Neutrophil (primary cell): ENCODE results near the gene QRICH1.

Experiments used
- H3K27ac ChIP-seq: fragments of 200-600 bp; sonication (generic); 2 replicates; pipeline ENCODE4 v1.5.1; 2016; ENCODE audit warnings: mild to moderate bottlenecking, moderate library complexity
- H3K27me3 ChIP-seq: fragments of 200-600 bp; sonication (generic); 2 replicates; pipeline ENCODE4 v1.6.0; 2016; ENCODE audit warnings: mild to moderate bottlenecking
- H3K36me3 ChIP-seq: fragments of 200-600 bp; sonication (generic); 2 replicates; pipeline ENCODE4 v1.5.1; 2017
- H3K4me1 ChIP-seq, 2 experiments: fragments of 200-600 bp in 1 of 2; sonication (generic) in 1 of 2; 1 replicate in 1 of 2; 2 replicates in 1 of 2; pipeline versions ENCODE4 v1.5.1 to v1.6.1; 2013 to 2016; ENCODE audit warnings: low read depth in 1 of 2, low read length in 1 of 2, mild to moderate bottlenecking in 1 of 2, moderate library complexity in 1 of 2; ENCODE audit not compliant: control insufficient read depth in 1 of 2, insufficient read depth in 1 of 2
- H3K4me3 ChIP-seq, 2 experiments: fragments of 200-600 bp in 1 of 2; sonication (generic) in 1 of 2; 1 replicate in 1 of 2; 2 replicates in 1 of 2; pipeline ENCODE4 v1.5.1; 2013 to 2016; ENCODE audit warnings: low read depth in 1 of 2, low read length in 1 of 2, mild to moderate bottlenecking in 1 of 2, moderate library complexity in 1 of 2
- H3K9me3 ChIP-seq: fragments of 200-600 bp; sonication (generic); 2 replicates; pipeline ENCODE4 v1.5.1; 2016
- CTCF ChIP-seq: fragments of 200-600 bp; sonication (generic); IDR thresholded peaks from 2 replicates; pipeline ENCODE4 v1.5.1; 2016; ENCODE audit warnings: antibody characterized with exemption

Gene QRICH1

DNA sequence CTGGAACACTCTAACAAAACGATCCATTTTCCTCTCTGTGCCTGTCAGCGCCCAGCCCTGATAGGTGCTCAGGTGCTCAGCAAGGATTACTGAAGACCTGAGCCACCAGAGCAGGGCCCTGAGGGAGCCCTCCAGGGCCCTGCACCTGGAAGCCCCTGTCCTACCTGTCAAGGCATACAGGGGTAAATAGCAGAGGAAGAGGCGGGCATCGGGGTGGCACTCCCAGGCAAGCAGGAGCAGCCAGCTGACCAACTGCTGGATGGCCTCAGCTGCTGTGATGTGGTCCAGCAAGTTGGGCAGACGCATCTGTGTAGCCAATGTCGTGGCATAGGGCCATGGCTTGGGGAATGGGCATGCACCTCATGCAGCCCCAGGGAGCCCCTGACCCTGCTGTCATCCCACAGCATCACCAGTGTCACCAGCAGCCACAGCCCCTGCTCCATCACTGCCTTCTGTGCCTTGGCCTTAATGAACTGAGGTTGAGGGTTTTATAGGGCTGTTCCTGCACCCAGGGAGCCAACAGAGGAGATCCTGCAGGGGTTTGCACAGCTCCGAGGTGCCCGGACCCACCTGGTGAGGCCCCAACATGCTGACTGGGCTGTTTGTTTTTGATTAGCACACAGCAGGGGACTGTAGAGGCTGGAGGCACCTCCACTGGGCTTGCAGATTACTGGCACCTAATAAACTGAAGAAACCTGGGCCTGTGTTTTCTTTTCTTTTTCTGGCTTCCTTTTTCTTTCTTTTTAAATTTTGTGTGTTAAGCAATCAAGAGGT is 94.6 kb downstream of the QRICH1 start:
- TF ChIP-seq CTCF: no peak
- Histone ChIP-seq H3K27ac (no peak overlapping the region), H3K4me1 (no peaks in the 10 kb centered on the region), H3K9me3 (no peaks in the 10 kb centered on the region), H3K27me3 (no peaks in the 10 kb centered on the region), H3K4me3 (no peak overlapping the region), H3K36me3 (no peaks in the 10 kb centered on the region)

GRCh38 chr3:48997714-48998637 is 95.9 kb downstream of the QRICH1 start:
- Histone ChIP-seq H3K4me3 (no peak overlapping the region), H3K9me3 (no peaks in the 10 kb centered on the region), H3K36me3 (no peaks in the 10 kb centered on the region), H3K27me3 (no peaks in the 10 kb centered on the region), H3K4me1 (no peaks in the 10 kb centered on the region), H3K27ac (no peak overlapping the region)
- TF ChIP-seq CTCF: no peak

GRCh38 chr3:48997102-48997635 is 96.7 kb downstream of the QRICH1 start:
- Histone ChIP-seq H3K36me3 (no peaks in the 10 kb centered on the region), H3K9me3 (no peaks in the 10 kb centered on the region), H3K27ac (no peak overlapping the region), H3K4me3 (no peak overlapping the region), H3K27me3 (no peaks in the 10 kb centered on the region), H3K4me1 (no peaks in the 10 kb centered on the region)
- no peak for TF ChIP-seq CTCF

DNA sequence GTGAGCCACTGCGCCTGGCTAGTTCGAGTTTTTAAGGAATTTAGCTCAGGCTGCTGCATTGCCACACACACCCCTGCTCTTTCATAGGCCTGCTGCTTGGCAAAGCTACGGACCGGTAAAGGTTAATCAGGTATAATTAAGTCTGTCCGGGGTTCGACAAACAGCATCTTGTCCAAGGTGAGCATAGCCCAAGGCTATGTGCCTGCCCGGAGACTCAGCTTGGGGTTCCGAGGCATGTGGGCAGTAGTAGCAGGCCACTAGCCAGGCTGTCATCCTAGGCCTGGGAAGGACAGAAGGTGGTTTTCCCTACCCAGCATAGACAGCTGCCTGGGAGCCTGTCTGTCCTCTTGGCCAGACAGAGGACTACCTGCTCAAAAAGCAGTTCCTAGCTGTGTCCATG is 97.2 kb downstream of the QRICH1 start:
- H3K27ac ChIP-seq: no peak overlapping the region
- no peak overlapping the region for H3K4me3 ChIP-seq
- no peak for TF ChIP-seq CTCF
- no peaks in the 10 kb centered on the region for H3K9me3 ChIP-seq
- H3K27me3 ChIP-seq: no peaks in the 10 kb centered on the region
- peaks cover under 1% of the 10 kb centered on the region in 2 experiments for H3K4me1 ChIP-seq
- no peaks in the 10 kb centered on the region for H3K36me3 ChIP-seq

DNA sequence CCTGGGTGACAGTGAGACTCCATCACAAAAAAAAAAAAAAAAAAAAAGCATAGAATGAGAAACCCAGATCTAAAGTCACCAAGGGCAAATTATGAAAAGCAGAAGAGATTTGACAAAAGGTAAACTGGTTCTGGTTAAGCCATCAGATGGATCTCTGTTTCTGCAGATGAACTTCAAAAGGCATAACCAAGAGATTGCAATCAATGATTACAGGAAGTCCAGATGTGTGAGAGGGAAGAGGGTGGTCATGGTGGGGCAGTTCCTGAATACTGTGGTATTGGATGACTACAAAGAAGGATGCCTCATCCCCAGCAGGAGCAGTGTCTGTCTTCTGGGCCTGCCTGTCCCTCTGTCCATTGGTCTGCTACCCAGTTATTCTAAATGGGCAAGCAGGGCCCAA is 100.0 kb downstream of the QRICH1 start:
- H3K27ac ChIP-seq: no peak overlapping the region
- no peaks in the 10 kb centered on the region for H3K27me3 ChIP-seq
- peaks cover 22 to 23% of the 10 kb centered on the region in 2 experiments for H3K4me1 ChIP-seq
- no peaks in the 10 kb centered on the region for H3K9me3 ChIP-seq
- H3K4me3 ChIP-seq: no peak overlapping the region
- H3K36me3 ChIP-seq: no peaks in the 10 kb centered on the region
- no peak for TF ChIP-seq CTCF
